Measurements from ENCODE around the gene CNPY1. TPM values are rescaled to one million over a fixed set of nuclear protein-coding genes. Genes with fewer than 3 reads are reported as not detected.

Gene CNPY1
- total RNA-seq, 1 experiment from 2014 or later: not detected

GRCh38 chr7:155452505-155453295 lies 93.7 kb downstream of the CNPY1 start:
- no peak overlapping the region for H4K8ac ChIP-seq (replicated peaks; ENCODE audit: insufficient read length, low read depth, low read length)
- Mint-ChIP-seq H3K27me3 (ENCODE audit: low read depth) (peaks cover 98% of the 10 kb centered on the region), H3K4me1 (peaks cover 2 to 29% of the 10 kb centered on the region in 2 experiments; a peak in 2 of 4 replicates), H3K36me3 (ENCODE audit: insufficient read depth in 1 of 3, low read depth in 3 of 3) (no peaks in the 10 kb centered on the region; a peak in 1 of 7 replicates), H3K27ac (no peak overlapping the region; a peak in 1 of 7 replicates), H3K9me3 (peaks cover 0 to 16% of the 10 kb centered on the region in 2 experiments; a peak in 4 of 5 replicates), H3K4me3 (no peak overlapping the region)
- no peak overlapping the region for H3K27ac ChIP-seq (ENCODE audit: insufficient read length, low read depth, low read length)
- H2AK5ac ChIP-seq (ENCODE audit: insufficient read length, low read length): no peak overlapping the region
- H2BK5ac ChIP-seq (ENCODE audit: insufficient read length, low read length): no peak overlapping the region
- no peak overlapping the region for H2BK20ac ChIP-seq (ENCODE audit: low read depth, low read length, poor library complexity, severe bottlenecking)
- no peak overlapping the region for H4K91ac ChIP-seq (ENCODE audit: insufficient read length, low read depth, low read length)
- no peak overlapping the region for H3K18ac ChIP-seq (ENCODE audit: insufficient read length, low read depth, low read length)
- no peak overlapping the region for H2BK120ac ChIP-seq (ENCODE audit: low read depth, low read length, poor library complexity, severe bottlenecking)
- H3K23ac ChIP-seq (ENCODE audit: insufficient read length, low read depth, low read length): no peak overlapping the region
- no peak overlapping the region for H3K9ac ChIP-seq (ENCODE audit: extremely low read depth, insufficient read length, low read length)
- peaks cover 9% of the 10 kb centered on the region for H3K23me2 ChIP-seq (ENCODE audit: insufficient read length, low read depth, low read length, poor library complexity, severe bottlenecking)
- H3K14ac ChIP-seq (ENCODE audit: insufficient read depth, low read length): no peak overlapping the region
- no peak overlapping the region for H3K4me2 ChIP-seq (ENCODE audit: insufficient read depth, insufficient read length, low read length)
- H4K20me1 ChIP-seq (ENCODE audit: control insufficient read depth, insufficient read depth, insufficient read length): peaks cover 3% of the 10 kb centered on the region
- no peak for TF ChIP-seq CTCF (conservative IDR thresholded peaks at IDR 0.05)
- no peak overlapping the region for H3K56ac ChIP-seq (ENCODE audit: insufficient read length, low read depth, low read length)
- H2BK15ac ChIP-seq (ENCODE audit: low read depth, low read length): no peak overlapping the region
- H3K4me1 ChIP-seq (ENCODE audit: insufficient read depth, low read length): no peaks in the 10 kb centered on the region
- WGBS (ENCODE audit: extremely low coverage, insufficient read length, low lambda C conversion rate): no CpG with 5 or more reads among the region's 5 CpGs
- H3K27me3 ChIP-seq (ENCODE audit: insufficient read depth, low read length): peaks cover 93% of the 10 kb centered on the region
- H4K5ac ChIP-seq (ENCODE audit: insufficient read length, low read depth, low read length): no peak overlapping the region
- no peaks in the 10 kb centered on the region for H3K79me2 ChIP-seq (ENCODE audit: insufficient read depth, low read length)
- no peaks in the 10 kb centered on the region for H3K9me3 ChIP-seq (ENCODE audit: control insufficient read depth, low read depth, low read length)
- H3K79me1 ChIP-seq (ENCODE audit: insufficient read depth, low read depth, low read length, poor library complexity, severe bottlenecking): no peaks in the 10 kb centered on the region
- DNase-seq: no peak
- no peak overlapping the region for H2AFZ ChIP-seq (ENCODE audit: low read length)
- H2BK12ac ChIP-seq (ENCODE audit: insufficient read length, low read depth, low read length): no peak overlapping the region
- no peak overlapping the region for H3T11ph ChIP-seq (ENCODE audit: low read length)
- H3K4ac ChIP-seq (ENCODE audit: low read depth, low read length): no peak overlapping the region

All from H9 (cell line).